Trophoblast cell (in vitro differentiated cells and primary cell): ENCODE data around the gene SMIM11.
A peak's percentile ranks its signal among the peaks of the same experiment; 100 is the strongest.

ENCODE experiments used
- DNase-seq, 2 donors: peaks; one replicate each; pipeline ENCODE4 v3.0.0-alpha.2; 2016
- H2AFZ ChIP-seq: 2 replicates; pipeline ENCODE4 v1.6.1; 2013; ENCODE audit warnings: low read length, moderate library complexity, mild to moderate bottlenecking; ENCODE audit not compliant: insufficient read depth, poor library complexity
- H2AK5ac ChIP-seq: 2 replicates; pipeline ENCODE4 v1.6.1; 2013; ENCODE audit warnings: mild to moderate bottlenecking, low read length
- H2BK120ac ChIP-seq: 2 replicates; pipeline ENCODE4 v1.6.1; 2013; ENCODE audit warnings: low read length, mild to moderate bottlenecking, moderate library complexity; ENCODE audit not compliant: insufficient read depth, poor library complexity
- H2BK12ac ChIP-seq: 2 replicates; pipeline ENCODE4 v1.6.1; 2013; ENCODE audit warnings: mild to moderate bottlenecking, low read length, moderate library complexity
- H2BK5ac ChIP-seq: 2 replicates; pipeline ENCODE4 v1.6.1; 2013; ENCODE audit warnings: low read length, low read depth, moderate library complexity, mild to moderate bottlenecking; ENCODE audit not compliant: poor library complexity
- H3K14ac ChIP-seq: 2 replicates; pipeline ENCODE4 v1.6.1; 2013; ENCODE audit warnings: mild to moderate bottlenecking, low read length
- H3K18ac ChIP-seq: 2 replicates; pipeline ENCODE4 v1.6.1; 2013; ENCODE audit warnings: mild to moderate bottlenecking, low read length
- H3K23ac ChIP-seq: 2 replicates; pipeline ENCODE4 v1.6.1; 2013; ENCODE audit warnings: low read length
- H3K27ac ChIP-seq: 2 replicates; pipeline ENCODE4 v1.5.1; 2013; ENCODE audit warnings: low read depth, mild to moderate bottlenecking, inconsistent platforms, low read length, moderate library complexity
- H3K27me3 ChIP-seq: 2 replicates; pipeline ENCODE4 v1.6.1; 2013; ENCODE audit warnings: inconsistent platforms, mild to moderate bottlenecking, low read length, moderate library complexity; ENCODE audit not compliant: insufficient read depth
- H3K36me3 ChIP-seq, 2 experiments: 1 replicate in 1 of 2; 2 replicates in 1 of 2; pipeline ENCODE4 v1.6.1; 2013; ENCODE audit warnings: low read length in 2 of 2, mild to moderate bottlenecking in 2 of 2, moderate library complexity in 1 of 2; ENCODE audit not compliant: insufficient read depth in 2 of 2, control insufficient read depth in 1 of 2
- H3K4ac ChIP-seq: 2 replicates; pipeline ENCODE4 v1.6.1; 2013; ENCODE audit warnings: low read depth, mild to moderate bottlenecking, low read length, moderate library complexity
- H3K4me1 ChIP-seq, 2 experiments: 1 replicate in 1 of 2; 2 replicates in 1 of 2; pipeline ENCODE4 v1.6.1; 2013; ENCODE audit warnings: low read length in 2 of 2, mild to moderate bottlenecking in 2 of 2, moderate library complexity in 1 of 2; ENCODE audit not compliant: insufficient read depth in 2 of 2, control insufficient read depth in 1 of 2
- H3K4me2 ChIP-seq: 2 replicates; pipeline ENCODE4 v1.6.1; 2013; ENCODE audit warnings: inconsistent platforms, mild to moderate bottlenecking, low read length, moderate library complexity
- H3K4me3 ChIP-seq: 2 replicates; pipeline ENCODE4 v1.5.1; 2013; ENCODE audit warnings: mild to moderate bottlenecking, low read depth, low read length, inconsistent platforms
- H3K79me1 ChIP-seq: one replicate; pipeline ENCODE4 v1.6.1; 2013; ENCODE audit warnings: low read length
- H3K79me2 ChIP-seq: 2 replicates; pipeline ENCODE4 v1.6.1; 2013; ENCODE audit warnings: low read length, mild to moderate bottlenecking; ENCODE audit not compliant: control insufficient read depth, insufficient read depth, poor library complexity
- H3K9ac ChIP-seq: 2 replicates; pipeline ENCODE4 v1.6.1; 2013; ENCODE audit warnings: mild to moderate bottlenecking, low read length
- H3K9me3 ChIP-seq: 2 replicates; pipeline ENCODE4 v1.6.1; 2013; ENCODE audit warnings: low read depth, mild to moderate bottlenecking, control low read depth, inconsistent platforms, low read length; ENCODE audit not compliant: insufficient read depth
- H4K12ac ChIP-seq: 2 replicates; pipeline ENCODE4 v1.6.1; 2013; ENCODE audit warnings: low read depth, mild to moderate bottlenecking, low read length, moderate library complexity
- H4K8ac ChIP-seq: 2 replicates; pipeline ENCODE4 v1.6.1; 2013; ENCODE audit warnings: low read depth, mild to moderate bottlenecking, low read length, moderate library complexity
- H4K91ac ChIP-seq: one replicate; pipeline ENCODE4 v1.6.1; 2013; ENCODE audit warnings: low read depth, mild to moderate bottlenecking, low read length, moderate library complexity
- WGBS: extraction: QIAGEN DNeasy Blood & Tissue Kit; methylation state at CpG from one replicate; pipeline ENCODE4 v1.1.7; 2013; ENCODE audit warnings: missing lambda C conversion rate; ENCODE audit not compliant: insufficient read length, insufficient coverage; ENCODE audit errors: extremely low coverage; 5-methylcytosine and 5-hydroxymethylcytosine counted together

Gene SMIM11

DNA sequence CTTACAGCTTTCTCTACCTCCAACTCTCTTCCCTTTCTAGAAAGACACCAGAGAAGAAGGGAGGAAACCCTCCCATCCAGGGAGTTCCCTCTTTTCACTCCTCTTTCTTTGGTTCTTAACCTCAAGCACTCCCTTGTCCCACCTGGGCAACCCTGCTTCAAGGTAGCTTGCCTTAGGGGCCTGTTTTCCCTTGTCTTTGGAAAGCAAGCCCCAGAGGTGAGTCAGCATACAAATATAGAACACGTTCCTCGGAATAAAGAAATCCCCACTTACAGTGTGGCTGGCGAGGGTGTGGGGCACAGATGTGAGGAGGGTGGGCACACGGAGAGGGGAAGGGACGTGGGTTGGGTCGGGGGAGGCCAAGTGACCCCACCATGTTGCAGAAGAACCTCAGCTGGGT lies 37.6 kb upstream of the SMIM11 start:
- Histone ChIP-seq H3K9me3 (peaks cover 2% of the 10 kb centered on the region), H3K27me3 (no peaks in the 10 kb centered on the region), H2BK120ac (no peak overlapping the region), H3K4me1 (peaks cover 0 to 8% of the 10 kb centered on the region in 2 experiments), H3K4me2 (no peak overlapping the region), H3K9ac (no peak overlapping the region), H3K14ac (no peak overlapping the region), H2AFZ (no peak overlapping the region), H3K79me1 (no peaks in the 10 kb centered on the region), H3K36me3 (no peaks in the 10 kb centered on the region), H2BK5ac (no peak overlapping the region), H3K23ac (no peak overlapping the region), H3K4ac (no peak overlapping the region), H2BK12ac (no peak overlapping the region), H4K12ac (no peak overlapping the region), H2AK5ac (no peak overlapping the region), H4K91ac (no peak overlapping the region), H3K27ac (no peak overlapping the region), H3K79me2 (no peaks in the 10 kb centered on the region), H4K8ac (no peak overlapping the region), H3K4me3 (no peak overlapping the region), H3K18ac (no peak overlapping the region)
- no CpG with 5 or more reads among the region's 6 CpGs for WGBS
- peak in 1 of 2 donors; percentile 53 for DNase-seq

DNA sequence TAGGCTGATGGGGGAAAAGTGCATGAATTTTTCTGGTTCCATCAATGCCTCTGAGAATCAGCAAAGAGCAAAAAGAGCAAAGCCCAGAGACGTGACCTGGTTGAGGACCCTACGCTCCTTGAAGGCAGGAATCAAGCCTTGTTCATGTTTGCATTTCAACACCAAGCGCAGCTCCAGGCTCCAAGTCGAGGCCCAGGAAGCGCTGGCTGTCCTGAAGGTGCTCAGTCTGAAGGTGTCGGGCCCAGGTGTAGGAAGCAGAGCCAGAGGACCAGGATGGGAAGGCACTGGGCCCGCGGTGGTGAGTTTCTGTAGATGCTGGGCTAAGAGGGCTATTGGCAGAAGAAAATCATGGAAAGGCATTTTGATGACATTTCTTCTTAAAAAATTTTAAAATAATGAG lies 37.1 kb upstream of the SMIM11 start:
- DNase-seq = no peak

DNA sequence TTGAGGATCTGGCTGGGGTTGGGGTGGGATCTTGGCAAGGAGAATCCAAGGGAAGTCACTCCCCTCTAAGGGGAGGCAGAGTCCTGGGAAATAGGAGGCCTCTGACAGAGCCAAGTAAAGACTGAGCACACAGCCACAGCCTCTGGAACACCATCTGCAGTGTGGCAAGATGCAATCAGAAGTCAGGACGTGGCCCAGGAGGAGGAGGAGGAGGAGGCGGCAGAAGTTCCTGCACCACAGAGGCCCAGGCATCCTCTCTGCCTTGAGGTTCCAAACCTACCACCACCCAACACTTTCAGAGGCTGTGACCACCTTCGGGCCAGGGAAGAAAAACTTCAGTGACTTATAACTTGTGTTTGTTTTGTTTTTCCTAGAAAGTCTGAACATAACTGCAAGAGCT lies 35.2 kb upstream of the SMIM11 start:
- no CpG with 5 or more reads among the region's 3 CpGs for WGBS
- DNase-seq = no peak
- H2AFZ ChIP-seq = no peak overlapping the region
- H3K4me1 ChIP-seq = peaks cover 0 to 8% of the 10 kb centered on the region in 2 experiments
- no peak overlapping the region for H2BK12ac ChIP-seq
- H3K79me1 ChIP-seq = no peaks in the 10 kb centered on the region
- no peak overlapping the region for H3K14ac ChIP-seq
- no peak overlapping the region for H3K23ac ChIP-seq
- no peaks in the 10 kb centered on the region for H3K27me3 ChIP-seq
- H3K4me3 ChIP-seq = no peak overlapping the region
- H3K36me3 ChIP-seq = no peaks in the 10 kb centered on the region
- H3K9ac ChIP-seq = no peak overlapping the region
- H3K27ac ChIP-seq = no peak overlapping the region
- H3K4me2 ChIP-seq = no peak overlapping the region
- no peaks in the 10 kb centered on the region for H3K79me2 ChIP-seq
- H3K9me3 ChIP-seq = peaks cover 2% of the 10 kb centered on the region
- H4K12ac ChIP-seq = no peak overlapping the region
- no peak overlapping the region for H2BK5ac ChIP-seq
- no peak overlapping the region for H4K8ac ChIP-seq
- H3K4ac ChIP-seq = no peak overlapping the region
- no peak overlapping the region for H4K91ac ChIP-seq
- no peak overlapping the region for H2BK120ac ChIP-seq
- no peak overlapping the region for H3K18ac ChIP-seq
- no peak overlapping the region for H2AK5ac ChIP-seq

More for the DNA sequence above, 37.1 kb upstream of the SMIM11 start:
- no peak overlapping the region for H3K23ac ChIP-seq
- H3K14ac ChIP-seq = peak overlapping the region; percentile 4
- H3K4me2 ChIP-seq = no peak overlapping the region
- H2BK12ac ChIP-seq = no peak overlapping the region
- H2BK120ac ChIP-seq = no peak overlapping the region
- H2AFZ ChIP-seq = no peak overlapping the region
- H3K4me3 ChIP-seq = no peak overlapping the region
- WGBS = no CpG with 5 or more reads among the region's 8 CpGs
- H3K4ac ChIP-seq = no peak overlapping the region
- H4K8ac ChIP-seq = no peak overlapping the region
- H2BK5ac ChIP-seq = no peak overlapping the region
- no peaks in the 10 kb centered on the region for H3K27me3 ChIP-seq
- no peak overlapping the region for H3K9ac ChIP-seq
- peaks cover 0 to 8% of the 10 kb centered on the region in 2 experiments for H3K4me1 ChIP-seq
- H4K12ac ChIP-seq = no peak overlapping the region
- H3K79me2 ChIP-seq = no peaks in the 10 kb centered on the region
- H3K36me3 ChIP-seq = no peaks in the 10 kb centered on the region
- H3K18ac ChIP-seq = no peak overlapping the region
- H4K91ac ChIP-seq = peak overlapping the region; percentile 10
- H3K79me1 ChIP-seq = no peaks in the 10 kb centered on the region
- H3K9me3 ChIP-seq = peaks cover 2% of the 10 kb centered on the region
- no peak overlapping the region for H2AK5ac ChIP-seq
- H3K27ac ChIP-seq = no peak overlapping the region

DNA sequence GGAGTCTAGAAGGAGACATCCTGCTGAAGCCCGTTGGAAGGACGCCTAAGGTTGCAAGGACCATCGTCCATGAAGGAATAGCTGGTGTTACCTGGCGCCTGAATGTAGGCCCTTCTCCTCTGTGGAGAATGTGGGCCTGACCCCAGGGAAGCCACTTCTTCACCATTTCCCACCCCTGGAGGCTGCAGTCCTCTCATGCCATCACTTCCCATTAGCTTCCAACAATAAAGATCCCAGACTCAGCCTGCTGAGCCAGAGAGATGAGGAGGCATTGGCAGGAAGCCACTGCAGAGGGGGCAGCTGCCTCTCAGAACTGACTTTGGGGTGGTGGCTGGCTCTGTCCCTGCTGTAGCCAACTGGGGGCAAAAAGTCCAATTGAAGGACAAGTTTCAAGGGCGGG lies 32.8 kb upstream of the SMIM11 start:
- H4K91ac ChIP-seq = no peak overlapping the region
- no peak overlapping the region for H3K4me2 ChIP-seq
- no peak overlapping the region for H3K4ac ChIP-seq
- no peaks in the 10 kb centered on the region for H3K27me3 ChIP-seq
- no peak overlapping the region for H2AK5ac ChIP-seq
- no peak overlapping the region for H4K12ac ChIP-seq
- no peak overlapping the region for H2AFZ ChIP-seq
- H3K4me3 ChIP-seq = no peak overlapping the region
- no peak overlapping the region for H3K14ac ChIP-seq
- no peak for DNase-seq
- no peaks in the 10 kb centered on the region for H3K79me1 ChIP-seq
- WGBS = no CpG with 5 or more reads among the region's 5 CpGs
- peaks cover under 1% of the 10 kb centered on the region for H3K9me3 ChIP-seq
- no peak overlapping the region for H3K23ac ChIP-seq
- no peak overlapping the region for H4K8ac ChIP-seq
- H3K9ac ChIP-seq = no peak overlapping the region
- H2BK12ac ChIP-seq = no peak overlapping the region
- H3K36me3 ChIP-seq = no peaks in the 10 kb centered on the region
- H3K18ac ChIP-seq = no peak overlapping the region
- H3K27ac ChIP-seq = no peak overlapping the region
- H3K79me2 ChIP-seq = no peaks in the 10 kb centered on the region
- peaks cover 0 to 6% of the 10 kb centered on the region in 2 experiments for H3K4me1 ChIP-seq
- H2BK120ac ChIP-seq = no peak overlapping the region
- H2BK5ac ChIP-seq = no peak overlapping the region
